Activated CD4-positive, alpha-beta T cell treated with anti-CD3 and anti-CD28 coated beads, Interleukin-2, amount 10 ng/mL, durations not matched to agents 24 days and 14 days (primary cell): ENCODE measurements around the gene ZKSCAN1. TPM values are rescaled to one million over a fixed set of nuclear protein-coding genes. Genes with fewer than 3 reads are reported as not detected.
"Not testable (repeated sequence)": the region's sequence is repeated elsewhere in the genome, so short reads cannot be mapped to it uniquely, and the experiment has no call there.

ENCODE experiments used
- DNase-seq: peaks from one replicate; pipeline ENCODE4 v3.0.0; 2022
- H3K27ac Mint-ChIP-seq: one replicate; pipeline ENCODE4 v1.8.0; 2022; ENCODE audit warnings: mild to moderate bottlenecking, mixed read lengths
- H3K27me3 Mint-ChIP-seq: one replicate; pipeline ENCODE4 v1.8.0; 2022; ENCODE audit warnings: mixed read lengths
- H3K36me3 Mint-ChIP-seq: one replicate; pipeline ENCODE4 v1.8.0; 2022; ENCODE audit warnings: low read depth, mild to moderate bottlenecking, mixed read lengths
- H3K4me1 Mint-ChIP-seq: one replicate; pipeline ENCODE4 v1.8.0; 2021; ENCODE audit warnings: mixed read lengths
- H3K4me3 Mint-ChIP-seq: one replicate; pipeline ENCODE4 v1.8.0; 2022; ENCODE audit warnings: mild to moderate bottlenecking, moderate library complexity, mixed read lengths
- H3K9me3 Mint-ChIP-seq: one replicate; pipeline ENCODE4 v1.8.0; 2021; ENCODE audit warnings: mixed read lengths
- intact Hi-C: fragments of 100-400 bp; cut with micrococcal nuclease; formaldehyde crosslinking; loops from one replicate; pipeline ENCODE4 v1.15.1; 2023
- total RNA-seq: library from RNA; stranded (reverse); gene quantifications from 2 replicates; pipeline ENCODE4 v1.2.3, GENCODE V29; 2022

Gene ZKSCAN1
- total RNA-seq, 1 donor from 2014 or later, result 54.8 TPM

- no peak for DNase-seq
- intact Hi-C loops, result no loop called here
- H3K27ac Mint-ChIP-seq, result no peak overlapping the region
- H3K9me3 Mint-ChIP-seq, result no peaks in the 10 kb centered on the region
- no peaks in the 10 kb centered on the region for H3K36me3 Mint-ChIP-seq
- no peaks in the 10 kb centered on the region for H3K4me1 Mint-ChIP-seq
- peaks cover 15% of the 10 kb centered on the region for H3K27me3 Mint-ChIP-seq
- no peak overlapping the region for H3K4me3 Mint-ChIP-seq
These were observed 27.6 kb upstream of the ZKSCAN1 start for GRCh38 chr7:99987846-99988245.

GRCh38 chr7:99990460-99990852 is 24.9 kb upstream of the ZKSCAN1 start:
- intact Hi-C loops, result loop anchor here (10.0 kb wide), 1 partner anchor 376 kb away; the partner anchor contains the start of gene ZSCAN25
- Mint-ChIP-seq H3K36me3 (no peaks in the 10 kb centered on the region), H3K9me3 (no peaks in the 10 kb centered on the region), H3K4me1 (peaks cover 2% of the 10 kb centered on the region), H3K27me3 (peaks cover 13% of the 10 kb centered on the region), H3K27ac (no peak overlapping the region), H3K4me3 (no peak overlapping the region)
- DNase-seq, result no peak

- H3K4me1 Mint-ChIP-seq, H3K9me3 Mint-ChIP-seq, H3K4me3 Mint-ChIP-seq, H3K36me3 Mint-ChIP-seq, H3K27ac Mint-ChIP-seq, DNase-seq: not testable (repeated sequence)
- intact Hi-C loops, result loop anchor here (1.0 to 10.0 kb wide), 2 partner anchors 78 to 377 kb away; partner anchors contain the start of gene ZSCAN25
- peaks cover 13% of the 10 kb centered on the region for H3K27me3 Mint-ChIP-seq
These were observed 23.9 kb upstream of the ZKSCAN1 start for GRCh38 chr7:99991543-99991942.

- Mint-ChIP-seq H3K27me3 (peaks cover 13% of the 10 kb centered on the region), H3K9me3 (no peaks in the 10 kb centered on the region), H3K27ac (no peak overlapping the region), H3K36me3 (no peaks in the 10 kb centered on the region), H3K4me3 (no peak overlapping the region), H3K4me1 (peaks cover 12% of the 10 kb centered on the region)
- intact Hi-C loops, result loop anchor here (10.0 kb wide), 1 partner anchor 378 kb away; the partner anchor contains the start of gene ZSCAN25
- no peak for DNase-seq
These were observed 22.9 kb upstream of the ZKSCAN1 start for GRCh38 chr7:99992330-99993038.

GRCh38 chr7:99994819-99995218 is 20.6 kb upstream of the ZKSCAN1 start:
- no peaks in the 10 kb centered on the region for H3K36me3 Mint-ChIP-seq
- H3K9me3 Mint-ChIP-seq, result no peaks in the 10 kb centered on the region
- H3K27me3 Mint-ChIP-seq, result peaks cover 8% of the 10 kb centered on the region
- intact Hi-C loops, result loop anchor here (1.0 to 10.0 kb wide), 3 partner anchors 58 to 380 kb away; partner anchors contain the start of gene ZSCAN25
- no peak overlapping the region for H3K27ac Mint-ChIP-seq
- H3K4me1 Mint-ChIP-seq, result peaks cover 12% of the 10 kb centered on the region
- no peak overlapping the region for H3K4me3 Mint-ChIP-seq
- no peak for DNase-seq

- Mint-ChIP-seq H3K27me3 (peaks cover 2% of the 10 kb centered on the region), H3K4me1 (peaks cover 12% of the 10 kb centered on the region), H3K4me3 (peak overlapping the region; percentile 81), H3K36me3 (no peaks in the 10 kb centered on the region), H3K27ac (peak overlapping the region; percentile 89), H3K9me3 (no peaks in the 10 kb centered on the region)
- intact Hi-C loops, result loop anchor here (1.0 to 10.0 kb wide), 3 partner anchors 18 to 382 kb away; partner anchors contain the start of genes ZKSCAN1, ZNF3 and ZSCAN25
- DNase-seq, result no peak
These were observed 18.4 kb upstream of the ZKSCAN1 start for GRCh38 chr7:99996755-99997544.

- Mint-ChIP-seq H3K27ac (peak overlapping the region; percentile 89), H3K9me3 (no peaks in the 10 kb centered on the region), H3K4me1 (peaks cover 12% of the 10 kb centered on the region), H3K36me3 (no peaks in the 10 kb centered on the region), H3K27me3 (peaks cover 2% of the 10 kb centered on the region), H3K4me3 (peak overlapping the region; percentile 81)
- intact Hi-C loops, result loop anchor here (1.0 to 10.0 kb wide), 3 partner anchors 18 to 383 kb away; partner anchors contain the start of genes ZKSCAN1, ZNF3 and ZSCAN25
- DNase-seq, result peak; percentile 92
These were observed 17.8 kb upstream of the ZKSCAN1 start for GRCh38 chr7:99997545-99998137.

- Mint-ChIP-seq H3K4me3 (no peak overlapping the region), H3K4me1 (peaks cover 12% of the 10 kb centered on the region), H3K36me3 (no peaks in the 10 kb centered on the region), H3K27ac (no peak overlapping the region), H3K27me3 (peaks cover 2% of the 10 kb centered on the region), H3K9me3 (no peaks in the 10 kb centered on the region)
- intact Hi-C loops, result no loop called here
- DNase-seq, result no peak
These were observed 15.2 kb upstream of the ZKSCAN1 start for GRCh38 chr7:100000239-100000638.

- H3K4me1 Mint-ChIP-seq, result peaks cover 7% of the 10 kb centered on the region
- no peaks in the 10 kb centered on the region for H3K36me3 Mint-ChIP-seq
These were observed 11.4 kb upstream of the ZKSCAN1 start for GRCh38 chr7:100003711-100004661.

GRCh38 chr7:100007887-100008286 is 7.5 kb upstream of the ZKSCAN1 start:
- H3K36me3 Mint-ChIP-seq, result no peaks in the 10 kb centered on the region
- no peaks in the 10 kb centered on the region for H3K9me3 Mint-ChIP-seq
- no peak overlapping the region for H3K27ac Mint-ChIP-seq
- H3K4me3 Mint-ChIP-seq, result no peak overlapping the region
- H3K4me1 Mint-ChIP-seq, result peaks cover 7% of the 10 kb centered on the region
- H3K27me3 Mint-ChIP-seq, result no peaks in the 10 kb centered on the region
- intact Hi-C loops, result no loop called here
- no peak for DNase-seq

More at GRCh38 chr7:100003711-100004661, 11.4 kb upstream of the ZKSCAN1 start:
- Mint-ChIP-seq H3K9me3 (no peaks in the 10 kb centered on the region), H3K4me3 (no peak overlapping the region), H3K27me3 (no peaks in the 10 kb centered on the region), H3K27ac (no peak overlapping the region)
- intact Hi-C loops, result no loop called here
- no peak for DNase-seq

- Mint-ChIP-seq H3K36me3 (no peaks in the 10 kb centered on the region), H3K4me1 (peaks cover 10% of the 10 kb centered on the region), H3K27ac (no peak overlapping the region), H3K4me3 (no peak overlapping the region), H3K27me3 (no peaks in the 10 kb centered on the region), H3K9me3 (no peaks in the 10 kb centered on the region)
- intact Hi-C loops, result no loop called here
- DNase-seq, result no peak
These were observed 6.9 kb upstream of the ZKSCAN1 start for GRCh38 chr7:100008525-100008924.

- intact Hi-C loops, result loop anchor here (10.0 kb wide), 1 partner anchor 455 kb away; the partner anchor contains the start of genes FAM200A and ZNF655
- not testable (repeated sequence) for H3K4me3 Mint-ChIP-seq, DNase-seq, H3K36me3 Mint-ChIP-seq, H3K27ac Mint-ChIP-seq, H3K9me3 Mint-ChIP-seq, H3K27me3 Mint-ChIP-seq
- H3K4me1 Mint-ChIP-seq, result peaks cover 11% of the 10 kb centered on the region
These were observed 5.4 kb upstream of the ZKSCAN1 start for GRCh38 chr7:100009952-100010351.

GRCh38 chr7:100010901-100011300 is 4.5 kb upstream of the ZKSCAN1 start:
- Mint-ChIP-seq H3K4me1 (peaks cover 15% of the 10 kb centered on the region), H3K4me3 (no peak overlapping the region), H3K9me3 (no peaks in the 10 kb centered on the region), H3K27me3 (no peaks in the 10 kb centered on the region), H3K27ac (no peak overlapping the region), H3K36me3 (no peaks in the 10 kb centered on the region)
- no peak for DNase-seq
- intact Hi-C loops, result loop anchor here (10.0 kb wide), 1 partner anchor 456 kb away; the partner anchor contains the start of genes FAM200A and ZNF655
